GM19468 (cell line): ENCODE data around the gene TAP1.
"Not testable (repeated sequence)": the region's sequence is repeated elsewhere in the genome, so short reads cannot be mapped to it uniquely, and the experiment has no call there.

ENCODE experiments used
- ATAC-seq: cut with Tn5 transposase; IDR thresholded peaks from one replicate; pipeline ENCODE4 v1.9.1; 2021; ENCODE audit warnings: mild to moderate bottlenecking, moderate library complexity, moderate number of reproducible peaks; ENCODE audit not compliant: unreplicated experiment; ENCODE audit errors: extremely low read depth

TAP1 gene

DNA sequence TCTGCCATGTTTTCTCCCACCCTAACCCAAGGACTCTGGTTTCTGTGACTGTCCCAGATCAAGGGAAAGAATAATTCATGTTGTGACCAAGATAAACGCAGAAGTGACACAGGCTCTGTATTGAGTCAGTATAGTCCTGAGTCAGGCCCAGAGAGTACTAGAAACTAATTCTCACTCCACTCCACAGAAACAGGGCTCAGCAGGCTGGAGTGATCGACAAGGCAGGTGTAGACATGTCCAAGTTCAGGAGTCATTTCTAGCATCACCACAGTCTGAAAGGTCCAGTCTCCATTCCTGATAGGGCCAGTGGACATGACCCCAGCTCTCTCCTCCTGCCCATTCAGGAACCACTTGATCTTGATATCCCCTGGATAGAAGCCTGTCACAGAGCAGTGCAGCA is 39.4 kb downstream of the TAP1 start:
- ATAC-seq, result no peak

DNA sequence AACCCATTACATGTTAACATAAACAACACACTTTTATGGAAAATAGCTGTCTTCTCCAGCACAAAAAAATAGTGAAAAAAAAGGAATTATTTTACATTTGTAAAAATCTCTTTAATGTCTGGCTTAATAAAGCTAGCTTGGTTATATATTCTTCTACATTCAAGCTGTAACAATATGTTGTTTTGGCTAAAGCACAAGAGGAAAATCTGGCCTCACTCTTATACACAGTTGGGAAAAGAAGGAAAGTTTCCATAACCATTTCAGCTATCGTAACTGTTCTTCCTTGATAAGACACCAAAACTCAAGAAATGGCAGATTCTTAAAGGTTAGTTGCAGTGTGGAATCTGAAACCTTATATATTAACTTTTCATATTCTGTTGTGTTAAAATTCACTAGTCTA is 44.3 kb downstream of the TAP1 start:
- no peak for ATAC-seq

DNA sequence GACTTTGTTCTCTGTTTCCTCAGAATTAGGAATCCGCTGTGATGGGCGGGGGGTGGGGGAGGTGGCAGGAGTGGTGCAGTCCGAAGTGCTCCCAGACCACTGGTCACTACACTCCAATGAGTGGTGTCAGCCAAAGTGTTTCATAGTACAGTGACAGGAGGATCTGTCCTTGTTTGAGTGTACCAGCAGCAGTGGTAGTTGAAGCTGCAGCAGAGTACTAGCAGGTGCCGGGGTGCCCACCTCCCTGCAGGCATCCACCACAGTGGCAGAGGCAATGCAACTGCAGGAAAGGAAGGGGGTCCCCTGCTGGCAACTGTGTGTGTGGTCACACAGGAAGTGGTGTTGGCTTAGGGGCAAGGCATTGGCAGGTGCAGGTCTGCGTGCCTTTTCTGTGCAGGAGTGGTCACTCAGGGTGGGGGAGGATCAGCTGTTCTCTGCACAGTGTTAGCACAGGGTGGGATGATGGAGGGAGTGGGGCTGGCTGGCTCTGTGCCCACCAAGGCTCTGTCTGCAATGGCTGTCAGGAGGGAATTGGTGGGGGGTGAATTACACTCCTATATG is 46.4 kb downstream of the TAP1 start:
- ATAC-seq, result no peak

DNA sequence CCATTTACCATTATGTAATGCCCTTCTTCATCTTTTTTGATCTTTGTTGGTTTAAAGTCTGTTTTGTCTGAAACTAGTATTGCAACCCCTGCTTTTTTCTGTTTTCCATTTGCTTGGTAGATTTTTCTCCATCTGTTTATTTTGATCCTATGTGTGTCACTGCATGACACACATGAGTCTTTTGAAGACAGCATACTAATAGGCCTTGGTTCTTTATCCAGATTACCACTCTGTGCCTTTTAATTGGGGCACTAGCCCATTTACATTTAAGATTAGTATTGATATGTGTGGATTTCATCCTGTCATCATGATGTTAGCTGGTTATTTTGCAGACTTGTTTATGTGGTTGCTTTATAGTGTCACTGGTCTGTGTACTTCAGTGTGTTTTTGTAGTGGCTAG is 48.1 kb downstream of the TAP1 start:
- not testable (repeated sequence) for ATAC-seq

DNA sequence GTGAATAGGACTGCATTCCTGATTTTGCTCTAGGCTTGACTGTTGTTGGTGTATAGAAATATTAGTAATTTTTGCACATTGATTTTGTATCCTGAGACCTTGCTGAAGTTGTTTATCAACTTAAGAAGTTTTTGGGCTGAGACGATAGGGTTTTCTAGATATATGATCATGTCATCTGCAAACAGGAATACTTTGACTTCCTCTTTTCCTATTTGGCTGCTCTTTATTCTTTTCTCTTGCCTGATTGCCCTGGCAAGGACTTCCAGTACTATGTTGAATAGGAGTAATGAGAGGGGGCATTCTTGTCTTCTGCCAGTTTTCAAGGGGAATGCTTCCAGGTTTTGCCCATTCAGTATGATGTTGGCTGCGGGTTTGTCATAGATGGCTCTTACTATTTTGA is 50.1 kb downstream of the TAP1 start:
- no peak for ATAC-seq

DNA sequence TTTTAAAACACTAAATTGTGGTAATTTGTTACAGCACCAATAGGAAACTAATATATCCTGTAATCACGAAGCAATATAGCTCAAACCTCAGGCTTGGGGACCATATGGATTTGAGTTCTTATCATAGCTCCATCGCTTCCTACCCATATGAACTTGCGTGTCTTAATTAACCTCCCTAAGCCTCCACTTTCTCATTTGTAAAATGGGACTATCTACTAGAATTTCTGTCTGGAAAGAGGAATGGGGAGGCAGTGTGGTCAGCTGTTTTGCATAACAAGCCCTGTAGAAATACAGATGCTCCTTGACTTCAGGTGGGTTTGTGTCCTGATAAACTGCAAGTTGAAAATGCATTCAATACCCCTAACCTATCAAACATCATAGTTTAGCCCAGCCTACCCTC is 53.8 kb downstream of the TAP1 start:
- no peak for ATAC-seq

DNA sequence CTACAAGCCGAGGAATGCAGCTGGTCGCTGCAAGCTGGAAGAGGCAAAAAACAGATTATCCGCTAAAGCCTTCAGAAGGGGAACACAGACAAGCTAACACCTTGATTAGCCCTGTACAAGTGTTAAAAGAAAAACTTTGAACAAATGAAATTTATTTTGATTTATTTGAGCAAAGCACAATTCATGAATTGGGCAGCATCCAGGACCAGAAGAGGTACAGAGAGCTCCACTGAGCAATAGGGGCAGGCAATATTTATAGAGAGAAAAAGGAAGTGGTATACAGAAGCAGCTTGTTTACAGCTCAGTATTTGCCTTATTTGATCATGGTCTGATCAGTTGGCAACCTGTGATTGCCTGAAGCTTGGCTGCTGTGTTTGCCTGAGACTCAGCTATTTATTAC is 54.3 kb downstream of the TAP1 start:
- ATAC-seq, result no peak

DNA sequence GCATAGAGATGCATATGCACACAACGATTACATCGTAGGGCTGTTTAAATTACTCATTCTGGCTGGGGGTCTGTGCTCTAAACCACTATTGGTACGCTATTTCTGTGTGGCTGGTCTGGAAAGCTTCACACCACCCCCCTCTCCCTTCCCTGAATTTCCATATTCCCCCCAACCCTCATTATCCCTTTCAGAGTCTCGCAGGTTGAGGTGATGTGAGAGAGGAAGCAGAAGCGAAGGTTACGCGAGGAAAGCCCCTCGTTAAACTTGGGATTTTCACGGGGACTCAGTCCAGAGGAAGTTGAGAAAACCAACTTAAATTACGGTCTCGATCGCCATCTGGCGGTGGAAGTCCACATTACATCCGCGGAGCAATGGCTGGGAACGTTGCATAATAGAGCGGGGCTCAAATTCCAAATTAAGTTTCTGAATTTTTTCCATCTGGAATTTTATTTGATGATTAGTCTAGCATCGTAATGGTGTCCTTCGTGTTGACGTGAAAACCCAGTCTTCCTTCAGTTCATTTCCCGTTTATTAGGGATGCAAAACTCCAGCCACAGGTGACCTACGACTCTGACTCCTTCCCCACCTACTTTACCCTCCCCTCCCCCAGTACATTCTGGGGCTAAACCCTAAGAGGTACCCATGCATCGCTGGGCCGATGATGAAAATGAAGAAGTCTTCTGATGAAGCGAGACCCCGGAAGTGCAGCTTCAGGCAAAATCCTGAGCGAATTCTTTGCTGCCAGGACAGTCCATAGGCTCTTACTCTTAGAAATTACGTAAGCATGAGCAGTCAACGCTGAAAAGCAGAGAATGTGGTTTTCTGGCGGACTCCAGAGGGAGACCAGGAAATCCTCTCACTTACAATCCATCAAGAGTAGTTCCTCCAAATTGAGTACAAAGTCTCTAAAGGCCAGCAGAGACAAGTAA is 56.4 kb downstream of the TAP1 start:
- ATAC-seq, result no peak
